HepG2 (cell line): ENCODE measurements around the gene GOT2. TPM values are rescaled to one million over a fixed set of nuclear protein-coding genes. Genes with fewer than 3 reads are reported as not detected.

Experiments
- ATAD3A ChIP-seq: sonication (generic); formaldehyde crosslinking; IDR thresholded peaks from 2 replicates; pipeline ENCODE4 v1.4.0; 2020; ENCODE audit warnings: missing genetic modification reagents
- HOMEZ ChIP-seq: IDR thresholded peaks from 2 replicates; pipeline ENCODE4 v1.6.1; 2016; ENCODE audit warnings: low read depth
- HOXA9 ChIP-seq: sonication (generic); formaldehyde crosslinking; IDR thresholded peaks from 2 replicates; pipeline ENCODE4 v1.8.1; 2022; ENCODE audit warnings: missing genetic modification reagents, mild to moderate bottlenecking, moderate library complexity, borderline replicate concordance
- PHF8 ChIP-seq: sonication (generic); formaldehyde crosslinking; IDR thresholded peaks from 2 replicates; pipeline ENCODE4 v1.5.0; 2020; ENCODE audit warnings: missing genetic modification reagents
- PTBP1 ChIP-seq: fragments of 200-400 bp; formaldehyde crosslinking; IDR thresholded peaks from 2 replicates; pipeline ENCODE4 v1.6.1; 2018; ENCODE audit warnings: low read length, low read depth; ENCODE audit not compliant: poor library complexity, severe bottlenecking
- RFX1 ChIP-seq: fragments of 450-650 bp; IDR thresholded peaks from 2 replicates; pipeline ENCODE4 v1.6.1; 2017
- RNF219 ChIP-seq: sonication (generic); formaldehyde crosslinking; IDR thresholded peaks from 2 replicates; pipeline ENCODE4 v1.5.0; 2020; ENCODE audit warnings: mild to moderate bottlenecking, missing genetic modification reagents
- SP4 ChIP-seq: sonication (generic); formaldehyde crosslinking; IDR thresholded peaks from 2 replicates; pipeline ENCODE4 v1.8.1; 2023; ENCODE audit warnings: mild to moderate bottlenecking, missing genetic modification reagents
- TIGD3 ChIP-seq: sonication (generic); formaldehyde crosslinking; IDR thresholded peaks from 2 replicates; pipeline ENCODE4 v1.5.1; 2020; ENCODE audit warnings: mild to moderate bottlenecking, missing genetic modification reagents, borderline replicate concordance
- ZBTB2 ChIP-seq: sonication (generic); formaldehyde crosslinking; IDR thresholded peaks from 2 replicates; pipeline ENCODE4 v1.8.0; 2022; ENCODE audit warnings: low read depth, missing genetic modification reagents
- ZBTB26 ChIP-seq: IDR thresholded peaks from 2 replicates; pipeline ENCODE4 v1.6.1; 2016; ENCODE audit warnings: missing compliant biosample characterization, missing genetic modification reagents, borderline replicate concordance
- ZBTB44 ChIP-seq: sonication (generic); formaldehyde crosslinking; IDR thresholded peaks from 2 replicates; pipeline ENCODE4 v1.4.0; 2020; ENCODE audit warnings: missing genetic modification reagents
- ZBTB7B ChIP-seq: sonication (generic); formaldehyde crosslinking; IDR thresholded peaks from 2 replicates; pipeline ENCODE4 v1.4.0; 2020; ENCODE audit warnings: missing genetic modification reagents
- ZNF317 ChIP-seq: sonication (generic); formaldehyde crosslinking; IDR thresholded peaks from 2 replicates; pipeline ENCODE4 v1.5.0; 2020; ENCODE audit warnings: mild to moderate bottlenecking, missing genetic modification reagents
- ZNF382 ChIP-seq: sonication (generic); formaldehyde crosslinking; IDR thresholded peaks from 2 replicates; pipeline ENCODE4 v1.5.0; 2020; ENCODE audit warnings: missing genetic modification reagents, mild to moderate bottlenecking, borderline replicate concordance
- ZNF598 ChIP-seq: sonication (generic); formaldehyde crosslinking; IDR thresholded peaks from 2 replicates; pipeline ENCODE4 v1.5.1; 2020; ENCODE audit warnings: mild to moderate bottlenecking, missing genetic modification reagents, borderline replicate concordance
- ZNF616 ChIP-seq: sonication (generic); formaldehyde crosslinking; IDR thresholded peaks from 2 replicates; pipeline ENCODE4 v1.5.0; 2020; ENCODE audit warnings: low read depth, mild to moderate bottlenecking, missing genetic modification reagents
- ZNF773 ChIP-seq: sonication (generic); formaldehyde crosslinking; IDR thresholded peaks from 2 replicates; pipeline ENCODE4 v1.4.0; 2020; ENCODE audit warnings: missing genetic modification reagents, borderline replicate concordance
- ZSCAN9 ChIP-seq: IDR thresholded peaks from 2 replicates; pipeline ENCODE4 v1.6.1; 2016; ENCODE audit warnings: borderline replicate concordance
- polyA plus RNA-seq, 8 experiments: library from polyadenylated mRNA; depleted of rRNA in 3 of 8; stranded (reverse) in 7 of 8; unstranded in 1 of 8; fragments of >200 nt; fragmentation: Illumina TruSeq in 4 of 8; extraction: Trizol in 4 of 8; gene quantifications; 2 replicates each; pipeline versions ENCODE4 v1.2.1 to v1.2.3, GENCODE V29; 2011 to 2016; ENCODE audit warnings: low read depth in 4 of 8, missing spikeins in 1 of 8, mixed read lengths in 1 of 8; ENCODE audit not compliant: insufficient read depth in 1 of 8
- total RNA-seq, 5 experiments: library from RNA; depleted of rRNA; stranded (reverse); fragments of >200 nt; fragmentation: Illumina TruSeq; extraction: Trizol; gene quantifications; 2 replicates each; pipeline ENCODE4 v1.2.3, GENCODE V29; 2016; ENCODE audit warnings: low read depth in 1 of 5

The GOT2 gene
- total and polyA plus RNA-seq, 2 of the 13 experiments (the other 11 are each of a cell fraction or from before 2014, with no cell fraction given), result 32.6 to 121 TPM

- TF ChIP-seq RNF219 (CRISPR knock-in tag) (0 out of 2 replicates have a peak, but pooled peaks have one; percentile 73), ZBTB44 (CRISPR knock-in tag) (no peak), RFX1 (no peak), SP4 (CRISPR knock-in tag) (peak; percentile 48; the same call in 1 of the 2 replicates), ATAD3A (CRISPR knock-in tag) (no peak; the same call in 1 of the 2 replicates), ZBTB7B (CRISPR knock-in tag) (peak; percentile 92), ZNF598 (CRISPR knock-in tag) (no peak), ZBTB2 (CRISPR knock-in tag) (0 out of 2 replicates have a peak, but pooled peaks have one; percentile 58), ZSCAN9 (CRISPR knock-in tag) (peak; percentile 88), TIGD3 (CRISPR knock-in tag) (no peak), HOXA9 (CRISPR knock-in tag) (peak; percentile 92), ZNF773 (CRISPR knock-in tag) (peak; percentile 83; the same call in 1 of the 2 replicates), PTBP1 (peak; percentile 44), ZNF317 (peak; percentile 90; the same call in 1 of the 2 replicates), PHF8 (CRISPR knock-in tag) (peak; percentile 100), ZBTB26 (CRISPR knock-in tag) (peak; percentile 90), ZNF382 (CRISPR knock-in tag) (no peak), ZNF616 (no peak; the same call in 1 of the 2 replicates), HOMEZ (CRISPR knock-in tag) (peak; percentile 95)
Observed at GRCh38 chr16:58733671-58734458, at the start of gene GOT2 (continued).
